ENCODE measurements around the gene MACROD2.

The MACROD2 gene

DNA sequence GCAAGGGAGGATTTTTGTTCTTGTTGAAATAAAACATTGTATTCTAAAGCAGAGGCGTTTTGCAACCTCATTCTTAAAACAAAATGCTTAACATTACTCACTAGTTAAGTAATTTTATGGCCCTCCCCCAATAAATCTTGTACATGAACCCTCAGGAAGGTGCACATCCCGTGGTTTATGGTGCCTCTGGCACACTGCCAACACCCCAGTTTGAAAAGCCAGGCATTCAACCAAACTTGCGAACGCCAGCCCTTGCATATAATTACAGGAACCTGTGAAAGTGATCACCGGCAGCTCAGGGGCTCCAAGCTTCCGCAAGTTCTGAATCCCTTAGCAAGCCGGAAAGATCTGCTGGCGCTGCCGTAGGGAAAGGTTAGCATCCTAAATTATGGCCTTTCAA lies 1451.1 kb downstream of the MACROD2 start:
- no peak for DNase-seq (ENCODE audit: low spot score)

DNA sequence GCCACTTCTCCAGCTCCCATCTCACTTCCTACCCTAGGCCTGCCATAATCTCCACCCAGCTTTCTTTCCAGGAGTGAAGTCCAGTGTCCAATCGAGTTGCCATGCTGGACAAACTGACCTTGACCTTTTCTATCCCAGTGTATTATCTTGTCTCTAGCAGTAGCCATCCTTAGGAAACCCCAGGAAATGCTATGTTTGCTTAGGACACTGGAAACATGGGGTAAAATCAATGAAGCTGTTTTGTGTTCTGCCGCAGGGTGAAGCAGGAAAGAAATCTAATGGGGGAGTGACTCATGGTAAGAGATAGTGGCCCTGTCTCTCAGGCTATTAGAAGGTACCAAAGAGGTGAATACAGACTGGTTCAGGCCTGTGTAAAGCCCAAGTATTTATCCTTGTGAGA lies 1452.2 kb downstream of the MACROD2 start:
- DNase-seq (ENCODE audit: low spot score): no peak

DNA sequence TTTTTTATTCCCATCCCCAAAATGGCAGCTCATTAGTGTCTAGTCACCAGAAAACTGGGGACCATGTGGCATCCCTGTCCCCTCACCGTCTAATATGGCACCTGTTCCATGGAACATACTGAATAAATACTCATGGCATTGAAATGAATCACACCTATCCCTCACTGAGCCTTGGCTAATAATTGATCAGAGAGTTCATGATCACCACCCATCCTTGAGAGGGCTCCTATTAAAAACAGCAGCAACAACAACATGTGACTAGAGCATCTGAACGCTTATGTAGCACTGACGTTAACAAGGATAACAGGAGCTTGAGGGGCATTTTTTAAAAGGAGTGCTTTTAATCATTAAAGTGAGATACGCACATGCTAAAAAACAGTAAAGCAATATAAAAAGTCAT lies 1453.7 kb downstream of the MACROD2 start:
- DNase-seq (ENCODE audit: low spot score): no peak

DNA sequence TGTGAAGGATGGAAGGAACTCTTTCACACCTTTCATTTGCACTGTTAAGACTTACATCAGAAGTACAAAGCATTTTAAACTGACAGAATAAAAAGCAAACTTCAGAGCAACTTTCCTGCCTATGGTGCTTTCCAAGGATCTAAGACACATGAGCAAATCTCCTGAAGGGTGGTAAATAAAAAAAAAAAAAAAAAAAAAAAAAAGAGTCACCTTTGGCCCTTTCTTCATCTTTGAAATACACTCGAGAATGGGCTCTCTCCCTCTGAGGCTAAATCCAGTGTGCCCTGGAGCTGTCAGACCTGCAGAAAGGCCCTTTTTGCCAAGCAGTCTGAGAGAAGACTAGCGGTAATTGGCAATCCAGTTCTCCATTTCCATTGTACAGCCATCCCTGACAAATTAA lies 1455.9 kb downstream of the MACROD2 start:
- no peak for DNase-seq (ENCODE audit: low spot score)

DNA sequence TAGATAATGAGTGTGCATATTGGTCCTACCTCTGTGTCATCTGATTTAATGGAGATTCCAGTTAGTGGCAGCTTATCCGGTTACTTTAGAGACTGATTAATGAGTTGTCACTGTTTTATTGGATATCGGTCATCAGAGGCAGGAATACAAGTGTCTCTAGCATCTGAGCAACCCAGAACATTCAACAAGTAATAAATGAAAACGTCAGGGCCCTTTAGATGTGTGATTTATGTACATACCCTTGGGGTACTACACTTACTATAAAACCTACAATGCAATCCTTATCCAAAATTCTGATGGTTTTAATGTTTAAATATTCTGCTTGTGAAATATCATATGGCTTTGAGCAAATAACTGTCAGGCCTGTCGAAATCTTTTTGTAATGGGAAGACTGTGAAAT lies 1460.0 kb downstream of the MACROD2 start:
- DNase-seq (ENCODE audit: low spot score): no peak

DNA sequence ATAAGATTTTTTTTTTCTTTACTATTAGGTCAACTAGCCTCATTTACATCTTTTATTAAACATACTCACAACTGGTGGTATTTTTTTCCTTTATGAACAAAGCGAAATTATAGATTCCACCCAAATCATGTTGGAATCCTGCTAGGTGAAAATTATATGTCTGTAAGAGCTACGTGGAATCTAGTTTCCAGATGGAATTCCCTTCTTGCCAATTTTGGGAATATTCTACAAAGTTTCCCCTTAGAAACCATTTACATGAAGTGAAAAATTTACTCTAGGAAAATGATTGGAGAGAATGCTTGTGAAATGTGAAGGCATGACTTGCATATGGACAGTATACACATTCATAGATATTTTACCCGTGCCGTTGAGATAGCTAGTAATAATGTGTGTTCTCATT lies 1466.6 kb downstream of the MACROD2 start:
- DNase-seq (ENCODE audit: low spot score): no peak

DNA sequence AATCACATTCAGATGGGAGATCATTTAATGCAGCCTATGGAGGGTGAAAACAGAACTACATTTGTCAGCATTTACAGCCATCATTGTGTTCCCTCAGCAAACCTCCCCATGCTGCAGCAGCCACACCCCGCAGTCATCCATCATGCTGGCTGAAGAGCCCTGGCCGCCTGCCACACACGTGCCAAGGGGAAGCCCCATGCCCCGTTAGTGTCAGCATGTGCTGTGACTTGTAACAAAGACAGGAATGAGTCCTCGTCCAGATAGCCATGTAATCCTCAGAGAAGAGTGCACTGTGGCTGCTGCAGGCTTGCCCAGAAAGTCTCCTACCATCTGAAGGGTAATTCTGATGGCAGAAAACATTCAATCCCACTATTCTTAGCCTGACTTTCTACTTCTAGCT lies 1480.2 kb downstream of the MACROD2 start:
- no peak for DNase-seq (ENCODE audit: low spot score)

DNA sequence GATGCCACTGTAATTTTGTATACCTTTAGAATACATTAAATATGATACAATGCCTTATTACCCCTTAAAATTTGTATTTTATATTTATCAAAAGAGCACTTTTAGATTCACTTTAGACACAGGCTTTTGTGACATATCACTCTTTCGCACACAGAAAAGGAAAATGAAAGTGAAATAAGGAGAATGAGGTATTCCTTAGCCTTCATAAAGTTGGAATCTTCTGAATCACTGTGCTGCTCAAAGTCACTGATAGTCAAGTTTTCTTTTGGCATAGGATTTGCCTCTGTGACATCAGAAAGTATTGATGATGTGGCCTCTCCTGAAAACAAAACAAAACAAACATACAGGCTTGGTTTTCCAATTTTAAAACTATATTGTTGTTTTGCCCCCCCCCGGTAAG lies 1480.9 kb downstream of the MACROD2 start:
- DNase-seq (ENCODE audit: low spot score): no peak

DNA sequence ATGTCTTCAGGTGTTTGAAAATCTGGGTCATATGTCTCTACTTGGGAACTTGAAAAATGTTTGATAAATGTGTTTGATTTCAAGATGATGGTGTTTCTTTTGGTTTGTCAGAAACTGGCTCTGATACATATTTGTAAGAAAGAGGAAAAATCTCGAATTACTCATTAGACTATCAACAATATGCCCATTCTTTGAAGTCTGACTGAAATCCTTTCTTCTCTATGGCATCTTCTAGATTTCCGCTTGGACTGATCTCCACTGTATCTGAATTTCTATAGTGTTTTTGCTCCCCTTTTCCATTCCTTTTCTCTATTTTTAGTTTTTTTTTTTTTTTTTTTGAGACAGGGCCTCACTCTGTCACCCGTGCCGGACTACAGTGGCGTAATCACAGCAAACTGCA lies 1481.5 kb downstream of the MACROD2 start:
- no peak for DNase-seq (ENCODE audit: low spot score)

DNA sequence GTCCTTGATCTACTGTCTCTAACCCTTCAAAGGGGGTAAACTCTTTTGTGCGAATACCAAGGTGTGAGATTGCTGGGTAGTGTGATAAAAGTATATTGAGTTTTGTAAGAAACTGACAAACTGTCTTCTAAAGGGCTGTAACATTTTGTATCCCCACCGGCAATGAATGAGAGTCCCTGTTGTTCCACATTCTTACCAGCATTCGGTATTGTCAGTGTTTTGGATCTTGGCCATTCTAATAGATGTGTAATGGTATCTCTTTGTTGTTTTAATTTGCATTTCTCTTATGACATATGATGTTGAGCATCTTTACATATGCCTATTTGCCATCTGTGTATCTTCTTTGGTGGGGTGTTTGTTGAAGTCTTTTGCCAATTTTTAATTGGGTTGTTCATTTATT lies 1487.2 kb downstream of the MACROD2 start:
- no peak for DNase-seq (ENCODE audit: low spot score)

DNA sequence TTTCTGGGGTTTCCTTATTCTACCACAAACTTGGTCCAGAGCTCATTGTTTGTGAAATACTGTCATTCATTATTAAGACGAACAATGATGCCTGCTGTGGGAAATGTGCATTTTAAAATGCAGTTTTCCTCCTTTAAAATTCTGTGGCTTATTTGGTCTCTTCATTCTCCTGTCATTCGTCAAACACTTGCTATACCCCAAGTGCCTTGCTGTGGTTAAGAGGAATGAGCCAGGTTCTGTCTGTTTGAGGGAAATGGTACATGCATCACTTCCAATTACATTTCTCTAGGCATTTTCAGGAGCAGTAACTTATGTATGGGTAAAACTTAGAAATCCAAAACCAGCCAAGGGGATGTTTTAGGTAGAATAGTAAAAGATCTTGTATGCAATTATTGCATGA lies 1490.2 kb downstream of the MACROD2 start:
- no peak for DNase-seq (ENCODE audit: low spot score)

DNA sequence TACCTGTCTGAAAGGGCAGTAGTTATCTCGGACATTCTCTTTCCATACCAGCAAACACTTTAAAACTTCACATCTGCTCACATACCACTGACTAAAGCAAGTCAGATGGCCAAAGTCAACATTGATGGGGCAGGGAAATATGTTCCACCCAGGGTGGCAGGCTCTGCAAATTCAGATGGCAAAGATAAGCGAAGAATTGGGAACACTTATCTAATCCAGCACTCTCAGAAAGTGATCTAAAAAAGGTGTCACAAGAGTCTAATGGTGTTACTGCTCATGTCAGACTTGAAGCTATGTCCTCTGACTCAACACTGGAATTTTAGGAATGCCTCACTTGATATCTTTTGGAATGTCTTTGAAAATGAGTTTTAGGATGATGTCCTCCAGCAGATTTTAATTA lies 1491.7 kb downstream of the MACROD2 start:
- DNase-seq (ENCODE audit: low spot score): no peak

DNA sequence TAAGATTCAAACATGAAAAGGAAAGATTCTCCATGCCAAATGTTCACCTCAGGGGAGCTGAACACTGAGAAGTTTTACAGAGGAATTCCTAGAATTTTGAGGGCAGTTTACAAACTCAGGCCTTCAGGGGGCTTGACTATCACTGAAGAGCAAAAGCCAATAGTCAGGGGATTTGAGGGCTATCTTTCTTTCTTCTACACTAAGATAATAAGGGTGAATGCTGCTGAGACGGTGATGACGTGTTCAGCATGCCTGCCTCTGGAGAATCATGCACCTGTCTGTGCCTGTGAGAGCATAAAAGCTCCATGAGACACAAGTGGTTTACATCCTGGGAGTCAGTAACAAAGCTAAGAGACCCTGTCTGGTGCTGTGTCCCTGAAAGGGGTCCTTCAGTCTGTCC lies 1492.4 kb downstream of the MACROD2 start:
- DNase-seq (ENCODE audit: low spot score): no peak

DNA sequence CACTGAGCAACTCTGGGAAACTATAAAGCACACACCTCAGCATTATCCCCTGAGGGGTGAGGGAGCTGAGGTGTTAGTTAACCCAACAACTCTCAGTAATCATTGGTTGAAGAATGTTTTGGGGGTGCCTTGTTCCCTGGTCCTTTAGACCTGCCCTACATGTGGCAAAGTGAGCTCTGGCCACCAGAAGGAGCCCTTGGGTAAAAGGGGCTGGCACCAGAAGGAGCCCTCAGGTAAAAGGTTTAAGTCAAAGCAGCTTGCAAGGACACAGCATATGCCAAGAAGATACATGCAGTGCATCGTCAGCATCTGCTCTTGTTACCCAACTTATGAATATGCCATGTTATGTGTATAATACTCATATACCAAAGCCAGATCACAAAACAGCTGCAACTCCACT lies 1496.3 kb downstream of the MACROD2 start:
- no peak for DNase-seq (ENCODE audit: low spot score)

DNA sequence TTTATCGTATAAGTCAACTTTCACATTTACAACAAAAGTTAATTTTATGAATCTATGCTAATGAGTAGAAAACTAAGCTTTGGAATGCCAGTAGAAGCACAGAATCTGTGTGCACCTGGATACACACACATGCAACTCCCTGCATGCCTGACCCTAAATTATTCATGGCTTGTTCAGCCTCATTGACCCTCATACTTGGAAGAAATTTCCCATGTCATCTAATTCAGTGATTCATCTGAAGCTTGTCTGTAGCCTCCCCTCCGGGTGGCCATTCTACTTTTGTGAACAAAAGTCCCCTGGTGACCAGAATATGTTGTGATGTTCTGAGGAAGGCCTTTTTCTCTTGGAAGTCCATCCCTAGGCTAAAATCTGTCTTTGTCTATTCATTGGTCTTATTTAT lies 1499.5 kb downstream of the MACROD2 start:
- DNase-seq (ENCODE audit: low spot score): no peak

DNA sequence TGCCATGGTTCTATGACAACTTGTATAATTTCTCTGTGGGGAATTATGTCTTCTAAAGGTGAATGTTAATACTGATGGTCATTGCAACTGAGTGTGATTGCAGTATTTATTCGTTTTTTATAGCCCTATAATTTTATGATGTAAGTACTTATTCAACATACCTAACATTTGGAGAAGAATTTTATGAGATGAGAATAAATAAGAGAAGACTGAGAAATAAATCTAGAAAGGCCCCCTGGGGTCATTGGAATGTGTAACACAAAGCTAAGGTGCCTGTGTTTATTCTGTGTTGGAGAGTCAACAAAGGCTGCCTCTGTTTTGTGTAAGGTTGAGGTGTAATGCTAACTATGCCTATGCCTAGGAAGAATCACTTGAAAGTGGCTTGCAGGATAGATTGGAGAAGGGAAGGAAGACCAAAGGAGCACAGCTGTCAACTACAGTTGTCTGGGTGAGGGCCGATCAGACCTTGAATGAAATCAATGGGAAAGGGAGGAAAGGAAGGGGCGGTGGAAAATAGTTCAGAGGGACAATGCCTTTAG lies 1501.3 kb downstream of the MACROD2 start:
- no peak for DNase-seq (ENCODE audit: low spot score)

DNA sequence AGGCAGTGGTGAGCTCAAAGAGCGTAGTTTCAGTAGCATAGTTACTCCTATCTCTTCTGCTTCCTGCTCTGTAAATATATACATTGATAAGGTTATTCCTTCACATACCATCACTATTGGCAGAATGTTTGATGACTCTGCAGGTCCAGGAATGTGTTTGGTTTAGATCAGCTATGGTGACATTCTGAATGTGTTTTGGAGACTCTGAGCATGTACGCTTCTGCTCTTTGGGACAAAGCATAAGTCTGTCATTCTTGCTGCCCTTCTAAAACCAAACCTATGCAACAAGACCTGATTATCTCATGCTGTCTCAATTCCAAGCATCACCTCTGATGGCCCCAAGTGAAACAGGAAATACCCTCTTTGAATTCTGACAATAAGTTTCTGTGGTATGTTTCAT lies 1503.6 kb downstream of the MACROD2 start:
- DNase-seq (ENCODE audit: low spot score): no peak

DNA sequence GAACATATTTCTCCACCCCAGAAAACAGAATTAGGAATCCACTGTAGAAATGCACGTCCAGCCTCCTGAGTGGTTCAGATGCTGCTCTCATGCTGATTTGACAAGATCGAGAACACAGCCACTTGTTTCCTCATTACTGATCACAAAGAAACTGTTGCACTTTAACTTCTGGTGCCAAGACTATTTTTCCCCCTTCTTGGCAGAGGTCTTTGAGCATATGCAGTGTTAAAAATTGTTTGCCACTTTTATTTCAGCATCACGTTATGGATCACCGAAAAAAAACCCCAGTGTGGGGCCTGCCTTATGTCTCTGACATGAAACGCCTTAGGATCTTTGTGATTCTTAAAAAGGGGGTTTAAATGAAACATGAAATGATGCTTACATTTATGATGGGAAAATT lies 1511.0 kb downstream of the MACROD2 start:
- no peak for DNase-seq (ENCODE audit: low spot score)

DNA sequence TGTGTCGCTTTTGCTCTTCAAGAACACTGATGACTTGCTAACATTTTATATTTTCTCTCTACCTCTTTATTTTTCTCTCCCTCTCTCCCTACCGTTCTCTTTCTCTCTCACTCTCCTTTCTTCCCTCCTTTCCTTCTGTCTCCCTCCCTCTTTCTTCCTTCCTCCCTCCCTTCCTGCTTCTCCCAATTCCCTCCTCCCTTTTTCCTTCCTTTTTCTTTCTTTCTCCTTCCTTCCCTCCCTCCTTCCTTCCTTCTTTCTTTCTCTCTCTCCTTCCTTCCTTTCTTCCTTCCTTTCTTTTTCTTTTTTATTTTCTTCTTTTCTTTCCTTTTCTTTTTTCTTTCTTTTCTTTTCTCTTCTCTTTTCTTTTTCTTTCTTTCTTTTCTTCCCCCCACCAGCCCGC lies 1511.8 kb downstream of the MACROD2 start:
- no peak for DNase-seq (ENCODE audit: low spot score)

DNA sequence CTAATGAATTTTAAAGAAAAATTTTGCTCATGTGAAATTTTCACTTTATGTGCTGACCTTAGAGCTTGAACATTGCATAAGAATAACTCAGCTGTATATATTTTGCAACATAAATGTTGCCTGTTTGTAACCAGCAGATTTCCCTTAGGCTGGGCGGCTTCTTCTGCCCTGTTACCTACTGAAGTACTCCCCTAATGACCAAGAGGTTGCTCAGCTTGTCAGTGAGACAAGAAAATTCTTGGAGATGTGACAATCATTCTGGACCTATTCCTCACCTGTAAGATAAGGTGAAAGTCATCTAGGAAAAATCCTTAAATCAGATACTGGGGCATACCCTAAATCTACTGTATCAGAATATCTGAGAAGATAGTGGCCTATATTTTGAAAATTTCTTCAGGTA lies 1516.2 kb downstream of the MACROD2 start:
- DNase-seq (ENCODE audit: low spot score): no peak

DNA sequence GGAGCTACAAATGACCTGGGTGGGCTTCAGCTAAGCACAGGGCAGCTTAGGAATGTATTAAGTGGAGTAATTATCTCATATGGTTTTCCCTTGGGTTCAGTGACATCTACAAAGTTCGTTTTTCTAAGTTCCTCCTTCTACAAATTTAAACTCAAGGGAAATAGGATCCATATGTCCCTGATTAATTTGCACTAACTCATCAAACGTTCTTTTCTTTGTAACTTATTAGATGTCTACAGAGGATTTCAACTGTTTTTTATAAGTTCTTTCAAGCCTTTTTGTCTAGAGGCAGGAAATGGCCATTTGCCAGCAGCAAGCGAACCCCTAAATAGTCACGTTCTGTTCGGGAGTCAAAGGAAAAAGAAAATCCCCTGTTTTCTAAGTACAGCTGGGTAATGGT lies 1517.6 kb downstream of the MACROD2 start:
- no peak for DNase-seq (ENCODE audit: low spot score)

DNA sequence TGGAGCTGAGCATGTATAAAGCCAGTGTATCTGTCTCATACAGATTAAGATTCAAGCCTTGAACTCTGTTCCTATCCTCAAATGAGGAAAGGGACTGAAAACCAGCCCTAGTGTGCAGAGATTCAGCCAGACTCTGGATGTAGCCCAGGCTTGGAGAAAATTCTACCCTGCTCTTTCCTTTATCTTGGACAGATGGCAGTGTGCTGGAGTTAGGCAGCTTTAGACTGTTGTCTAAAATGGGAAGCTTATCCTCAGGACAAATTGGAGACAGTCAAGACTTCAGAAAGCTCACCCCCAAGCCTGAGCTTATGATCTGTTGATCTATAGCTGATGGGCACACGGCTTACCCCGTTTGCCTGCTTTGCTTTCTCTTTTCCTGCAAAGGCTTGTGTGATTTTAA lies 1520.4 kb downstream of the MACROD2 start:
- DNase-seq (ENCODE audit: low spot score): no peak

DNA sequence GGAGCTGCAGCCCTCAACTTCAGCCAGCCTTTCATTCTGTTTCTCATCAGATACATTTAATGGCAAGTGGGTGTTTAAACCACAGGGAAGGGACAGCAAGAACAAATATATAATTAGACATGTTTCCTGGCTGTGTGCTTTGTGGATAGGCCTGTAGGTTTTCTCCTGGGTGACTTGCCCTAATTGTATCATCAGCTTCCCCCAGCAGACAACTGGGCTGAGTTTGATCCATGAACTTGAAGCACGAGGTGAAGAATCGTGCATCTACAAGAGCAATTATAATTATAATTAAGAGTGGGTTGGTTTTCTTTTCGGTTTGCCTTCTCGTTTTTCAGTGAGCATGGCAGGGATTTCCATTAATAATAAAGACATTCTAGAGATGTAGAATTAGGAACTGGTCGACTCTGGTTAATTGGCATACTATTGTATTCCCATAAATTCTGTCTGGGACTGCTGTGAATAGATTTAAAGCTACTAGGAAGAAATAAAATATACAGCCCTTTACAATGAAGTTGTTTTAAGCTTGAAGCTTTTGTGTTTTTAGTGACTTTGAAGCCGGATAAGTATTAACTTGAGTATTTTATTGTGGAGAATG lies 1525.7 kb downstream of the MACROD2 start:
- no peak for DNase-seq (ENCODE audit: low spot score)

DNA sequence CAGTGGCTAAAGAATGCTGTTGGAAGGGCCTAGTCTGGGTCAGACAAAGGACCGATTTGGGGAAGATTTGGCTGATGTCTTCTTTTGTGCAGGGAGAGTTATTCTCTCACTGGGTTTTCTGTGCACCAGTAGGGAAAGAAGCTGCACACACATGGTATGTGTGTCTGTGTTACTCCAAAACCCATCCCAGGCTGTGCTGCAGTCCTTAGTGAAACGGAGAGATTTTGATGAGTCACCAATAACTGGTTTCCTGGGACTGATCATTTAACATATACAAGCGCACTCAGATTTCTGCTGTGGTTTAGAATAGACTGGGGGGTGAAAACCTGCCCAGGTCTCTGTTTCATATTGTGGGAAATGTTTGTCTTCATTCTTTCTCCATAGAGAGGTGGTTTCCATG lies 1528.1 kb downstream of the MACROD2 start:
- DNase-seq (ENCODE audit: low spot score): no peak
